AG04449 (cell line): ENCODE measurements around the gene BAIAP2.

Experiments used
- CTCF ChIA-PET: fragments of 350-600 bp; formaldehyde crosslinking; extraction: SDS; loops from one replicate; lab custom pipeline; 2021; ENCODE audit warnings: antibody characterized with exemption; lab: Yijun Ruan, JAX
- POLR2A ChIA-PET: fragments of 400-600, 350-600 bp; formaldehyde crosslinking; extraction: SDS; loops from one replicate; lab custom pipeline; 2020; ENCODE audit warnings: antibody characterized with exemption, inconsistent platforms; lab: Yijun Ruan, JAX
- DNase-seq: peaks from one replicate; pipeline ENCODE4 v3.0.0-alpha.2; 2010; ENCODE audit warnings: low read depth, low spot score
- H3K4me3 ChIP-seq: 2 replicates; pipeline ENCODE4 v1.5.1; 2011; ENCODE audit warnings: low read depth, mild to moderate bottlenecking, control low read depth, low read length
- CTCF ChIP-seq: IDR thresholded peaks from one replicate; pipeline ENCODE4 v1.5.1; 2011; ENCODE audit warnings: mild to moderate bottlenecking, moderate library complexity, low read length, control low read depth, inconsistent platforms; ENCODE audit not compliant: insufficient read depth; ENCODE audit errors: missing control alignments

BAIAP2 gene

GRCh38 chr17:81135505-81136278, 100.7 kb downstream of the BAIAP2 start:
- ChIA-PET POLR2A (no interaction called here), CTCF (interaction anchor here (1.0 to 7.0 kb wide), 2 partner anchors 7 to 12 kb away, joined by 3 to 38 read pairs; no protein-coding TSS in a partner anchor)
- DNase-seq: no peak
- no peak for TF ChIP-seq CTCF
- no peak overlapping the region for H3K4me3 ChIP-seq

- TF ChIP-seq CTCF: no peak
- ChIA-PET CTCF (interaction anchor here (1.0 kb wide), 1 partner anchor 12 kb away, joined by 3 read pairs; no protein-coding TSS in a partner anchor), POLR2A (no interaction called here)
- DNase-seq: no peak
- H3K4me3 ChIP-seq: no peak overlapping the region
Measured at GRCh38 chr17:81136366-81136765, 101.4 kb downstream of the BAIAP2 start.

GRCh38 chr17:81137248-81137647, 102.3 kb downstream of the BAIAP2 start:
- POLR2A ChIA-PET: no interaction called here
- TF ChIP-seq CTCF: no peak
- DNase-seq: no peak
- CTCF ChIA-PET: no interaction called here
- H3K4me3 ChIP-seq: no peak overlapping the region

GRCh38 chr17:81138083-81138482, 103.1 kb downstream of the BAIAP2 start:
- H3K4me3 ChIP-seq: no peak overlapping the region
- ChIA-PET POLR2A (no interaction called here), CTCF (no interaction called here)
- DNase-seq: no peak
- TF ChIP-seq CTCF: no peak

- no peak overlapping the region for H3K4me3 ChIP-seq
- ChIA-PET CTCF (no interaction called here), POLR2A (no interaction called here)
- DNase-seq: no peak
- TF ChIP-seq CTCF: no peak
Measured at GRCh38 chr17:81138500-81138899, 103.5 kb downstream of the BAIAP2 start.

- CTCF ChIA-PET: interaction anchor here (1.2 to 1.5 kb wide), 2 partner anchors 14 to 61 kb away, joined by 5 read pairs; no protein-coding TSS in a partner anchor
- TF ChIP-seq CTCF: no peak
- H3K4me3 ChIP-seq: no peak overlapping the region
- POLR2A ChIA-PET: no interaction called here
- DNase-seq: no peak
Measured at GRCh38 chr17:81139428-81139827, 104.5 kb downstream of the BAIAP2 start.
